ENCODE measurements around the gene NUTM1. TPM values are rescaled to one million over a fixed set of nuclear protein-coding genes. Genes with fewer than 3 reads are reported as not detected.

NUTM1 gene
- total and polyA plus RNA-seq, 2 of the 13 experiments (the other 11 are each of a cell fraction or from before 2014, with no cell fraction given), result not detected

DNA sequence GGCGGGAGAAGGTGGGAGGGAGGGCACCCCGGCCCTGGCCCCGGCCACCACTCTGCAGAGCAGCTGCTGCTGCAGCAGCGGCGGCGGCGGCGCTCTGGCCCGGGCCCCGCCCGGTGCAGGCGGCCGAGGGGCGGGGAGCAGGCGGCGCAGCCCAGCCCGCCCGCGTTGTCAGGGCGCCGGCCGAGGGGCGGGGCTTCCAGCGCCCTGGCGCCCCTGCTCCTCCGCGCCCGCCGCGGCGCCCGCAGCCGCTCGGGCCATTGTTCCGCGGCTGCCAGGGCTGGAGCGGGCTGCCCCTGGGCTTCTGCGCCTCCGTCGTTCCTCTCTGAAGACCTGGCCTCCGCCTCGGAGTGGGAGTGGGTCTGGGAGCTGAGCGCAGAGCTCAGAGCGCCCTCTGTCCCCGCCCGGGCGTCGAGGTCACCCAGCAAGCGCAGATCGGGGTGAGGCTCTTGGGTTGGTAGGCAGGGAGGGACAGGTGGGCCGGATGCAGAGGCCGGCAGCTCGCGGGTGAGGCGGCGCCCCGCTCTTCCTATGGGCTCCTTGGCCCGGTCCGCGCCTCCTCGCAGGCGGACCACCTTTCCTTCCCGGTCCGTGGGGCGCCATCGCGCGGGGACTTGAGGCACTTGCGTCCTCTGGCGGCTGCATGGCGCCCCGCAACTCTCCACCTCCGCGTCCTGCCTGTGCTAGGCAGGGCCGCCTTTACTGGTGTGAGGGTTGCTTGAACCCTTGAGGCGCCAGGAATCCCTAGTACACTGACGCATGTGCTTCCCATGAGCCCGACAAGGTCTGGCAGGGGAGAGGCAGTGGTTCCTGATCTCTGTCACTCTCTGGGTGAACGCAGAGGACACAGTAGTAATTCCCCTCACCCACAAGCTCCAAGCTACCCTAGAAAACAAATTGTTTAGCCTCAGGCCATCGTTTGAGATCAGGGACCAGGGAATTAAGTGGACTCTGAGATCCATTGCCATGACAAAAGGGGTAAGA is 24.3 kb downstream of the NUTM1 start, which contains the start of gene LPCAT4 (continued):
- TF ChIP-seq MED13 (CRISPR knock-in tag; IDR thresholded peaks at IDR 0.05) (no peak), ZNF30 (CRISPR knock-in tag; IDR thresholded peaks at IDR 0.05) (no peak), HOMEZ (CRISPR knock-in tag; IDR thresholded peaks at IDR 0.05; ENCODE audit: low read depth) (no peak), YEATS4 (CRISPR knock-in tag; IDR thresholded peaks at IDR 0.05; ENCODE audit: borderline replicate concordance) (peak; percentile 67), ZNF564 (CRISPR knock-in tag; IDR thresholded peaks at IDR 0.05) (peak; percentile 68; the same call in 1 of the 2 replicates), ATAD3A (CRISPR knock-in tag; IDR thresholded peaks at IDR 0.05) (peak; percentile 39; the same call in 1 of the 2 replicates), PHF20 (CRISPR knock-in tag; IDR thresholded peaks at IDR 0.05) (peak; percentile 59), MTA1 (CRISPR knock-in tag; IDR thresholded peaks at IDR 0.05; ENCODE audit: borderline replicate concordance) (peak; percentile 76; the same call in 1 of the 2 replicates), HMGXB3 (CRISPR knock-in tag; IDR thresholded peaks at IDR 0.05; ENCODE audit: borderline replicate concordance) (no peak), ELF3 (CRISPR knock-in tag; IDR thresholded peaks at IDR 0.05) (peak; percentile 68), ZBTB44 (CRISPR knock-in tag; IDR thresholded peaks at IDR 0.05) (no peak), ZNF691 (CRISPR knock-in tag; IDR thresholded peaks at IDR 0.05; ENCODE audit: borderline replicate concordance, low read depth) (peak; percentile 20; the same call in 1 of the 2 replicates), SMYD3 (CRISPR knock-in tag; IDR thresholded peaks at IDR 0.05) (0 out of 2 replicates have a peak, but pooled peaks have one; percentile 34), HNF4A (CRISPR knock-in tag; IDR thresholded peaks at IDR 0.05) (no peak), GFI1 (CRISPR knock-in tag; IDR thresholded peaks at IDR 0.05; ENCODE audit: borderline replicate concordance) (0 out of 2 replicates have a peak, but pooled peaks have one; percentile 20)
- TF ChIP-seq, protein P1, sequence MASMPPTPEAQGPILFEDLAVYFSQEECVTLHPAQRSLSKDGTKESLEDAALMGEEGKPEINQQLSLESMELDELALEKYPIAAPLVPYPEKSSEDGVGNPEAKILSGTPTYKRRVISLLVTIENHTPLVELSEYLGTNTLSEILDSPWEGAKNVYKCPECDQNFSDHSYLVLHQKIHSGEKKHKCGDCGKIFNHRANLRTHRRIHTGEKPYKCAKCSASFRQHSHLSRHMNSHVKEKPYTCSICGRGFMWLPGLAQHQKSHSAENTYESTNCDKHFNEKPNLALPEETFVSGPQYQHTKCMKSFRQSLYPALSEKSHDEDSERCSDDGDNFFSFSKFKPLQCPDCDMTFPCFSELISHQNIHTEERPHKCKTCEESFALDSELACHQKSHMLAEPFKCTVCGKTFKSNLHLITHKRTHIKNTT (CRISPR knock-in tag; IDR thresholded peaks at IDR 0.05), result no peak
- TF ChIP-seq, protein P2, sequence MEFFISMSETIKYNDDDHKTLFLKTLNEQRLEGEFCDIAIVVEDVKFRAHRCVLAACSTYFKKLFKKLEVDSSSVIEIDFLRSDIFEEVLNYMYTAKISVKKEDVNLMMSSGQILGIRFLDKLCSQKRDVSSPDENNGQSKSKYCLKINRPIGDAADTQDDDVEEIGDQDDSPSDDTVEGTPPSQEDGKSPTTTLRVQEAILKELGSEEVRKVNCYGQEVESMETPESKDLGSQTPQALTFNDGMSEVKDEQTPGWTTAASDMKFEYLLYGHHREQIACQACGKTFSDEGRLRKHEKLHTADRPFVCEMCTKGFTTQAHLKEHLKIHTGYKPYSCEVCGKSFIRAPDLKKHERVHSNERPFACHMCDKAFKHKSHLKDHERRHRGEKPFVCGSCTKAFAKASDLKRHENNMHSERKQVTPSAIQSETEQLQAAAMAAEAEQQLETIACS (CRISPR knock-in tag; IDR thresholded peaks at IDR 0.05), result no peak
